H4 (cell line): Measurements from ENCODE around the gene RPUSD1. TPM values are rescaled to one million over a fixed set of nuclear protein-coding genes. Genes with fewer than 3 reads are reported as not detected.
"Not testable (repeated sequence)": the region's sequence is repeated elsewhere in the genome, so short reads cannot be mapped to it uniquely, and the experiment has no call there.

ENCODE experiments used
- DNase-seq: peaks from one replicate; pipeline ENCODE4 v3.0.0-alpha.2; 2015; ENCODE audit warnings: low spot score
- total RNA-seq: library from RNA; depleted of rRNA; stranded (reverse); fragments of >200 nt; shearing (Covaris generic); gene quantifications from 2 replicates; pipeline ENCODE4 v1.2.3, GENCODE V29; 2014; rRNA removed

Gene RPUSD1
- total RNA-seq, 1 experiment from 2014 or later = 18.6 TPM

DNA sequence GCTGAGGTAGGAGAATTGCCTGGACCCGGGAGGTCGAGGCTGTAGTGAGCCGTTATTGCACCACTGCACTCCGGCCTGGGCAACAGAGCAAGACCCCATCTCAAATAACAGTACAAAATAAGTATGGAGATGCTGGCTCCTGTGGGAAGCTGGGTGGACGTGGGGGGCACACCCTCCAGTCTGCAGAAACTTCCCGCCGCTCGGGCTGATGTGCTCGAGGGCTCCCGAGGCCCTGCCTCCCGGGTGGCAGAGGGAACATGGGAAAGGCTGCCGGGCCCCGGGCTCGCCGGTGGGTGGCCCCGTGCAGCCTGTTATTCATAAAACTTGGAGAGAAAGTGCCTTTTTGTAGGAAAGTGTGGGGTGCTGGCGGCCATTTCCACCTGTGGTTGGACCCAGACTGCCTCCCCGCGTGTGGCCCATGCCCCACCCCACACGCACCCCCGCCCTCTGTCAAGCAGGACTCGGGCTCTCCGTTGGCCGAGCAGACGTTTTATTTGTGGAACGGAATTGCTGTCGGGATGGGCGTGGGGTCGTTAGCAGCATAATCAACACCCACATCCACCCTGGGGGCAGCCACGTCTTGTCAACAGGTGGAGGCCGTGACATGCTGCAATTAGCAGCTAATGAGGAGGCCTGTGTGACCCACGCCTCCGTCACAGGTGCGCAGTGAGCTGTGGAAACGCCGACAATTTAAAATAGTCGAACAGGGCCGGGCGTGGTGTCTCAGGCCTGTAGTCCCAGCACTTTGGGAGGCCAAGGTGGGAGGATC lies 40.0 kb downstream of the RPUSD1 start:
- no peak for DNase-seq

GRCh38 chr16:746637-747036 lies 41.5 kb downstream of the RPUSD1 start:
- no peak for DNase-seq

DNA sequence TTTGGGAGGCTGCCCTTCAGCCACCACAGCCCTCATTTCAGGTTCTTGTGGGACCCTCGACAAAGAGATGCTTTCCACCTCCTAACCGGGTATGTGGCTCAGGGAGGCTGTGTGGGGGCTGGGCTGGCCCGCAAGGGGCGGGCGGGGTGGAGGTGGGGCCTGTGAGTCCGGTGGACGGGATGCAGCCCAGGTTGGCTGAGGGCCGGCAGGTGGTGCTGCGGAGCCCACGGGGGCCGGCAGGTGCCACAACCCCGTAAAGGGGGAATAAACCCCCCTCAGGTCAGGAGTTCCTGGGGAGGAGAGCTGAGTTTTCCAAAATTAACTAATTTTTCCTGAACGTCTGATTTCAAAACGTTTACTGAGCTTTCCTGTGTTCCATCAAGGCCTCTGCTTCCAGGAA lies 42.4 kb downstream of the RPUSD1 start:
- no peak for DNase-seq

GRCh38 chr16:743794-744500 lies 44.2 kb downstream of the RPUSD1 start:
- DNase-seq = no peak

DNA sequence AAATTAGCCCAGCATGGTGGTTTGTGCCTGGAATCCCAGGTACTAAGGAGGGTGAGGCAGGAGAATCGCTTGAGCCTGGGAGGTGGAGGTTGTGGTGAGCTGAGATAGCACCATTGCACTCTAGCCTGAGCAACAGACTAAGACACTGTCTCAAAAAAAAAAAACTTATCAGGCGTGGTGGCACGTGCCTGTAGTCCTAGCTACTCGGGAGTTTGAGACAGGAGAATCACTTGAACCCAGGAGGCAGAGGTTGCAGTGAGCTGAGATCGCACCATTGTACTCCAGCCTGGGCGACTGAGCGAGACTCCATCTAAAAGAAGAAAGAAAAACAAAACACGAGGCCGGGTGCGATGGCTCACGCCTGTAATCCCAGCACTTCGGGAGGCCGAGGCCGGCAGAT lies 45.3 kb downstream of the RPUSD1 start:
- DNase-seq = not testable (repeated sequence)

DNA sequence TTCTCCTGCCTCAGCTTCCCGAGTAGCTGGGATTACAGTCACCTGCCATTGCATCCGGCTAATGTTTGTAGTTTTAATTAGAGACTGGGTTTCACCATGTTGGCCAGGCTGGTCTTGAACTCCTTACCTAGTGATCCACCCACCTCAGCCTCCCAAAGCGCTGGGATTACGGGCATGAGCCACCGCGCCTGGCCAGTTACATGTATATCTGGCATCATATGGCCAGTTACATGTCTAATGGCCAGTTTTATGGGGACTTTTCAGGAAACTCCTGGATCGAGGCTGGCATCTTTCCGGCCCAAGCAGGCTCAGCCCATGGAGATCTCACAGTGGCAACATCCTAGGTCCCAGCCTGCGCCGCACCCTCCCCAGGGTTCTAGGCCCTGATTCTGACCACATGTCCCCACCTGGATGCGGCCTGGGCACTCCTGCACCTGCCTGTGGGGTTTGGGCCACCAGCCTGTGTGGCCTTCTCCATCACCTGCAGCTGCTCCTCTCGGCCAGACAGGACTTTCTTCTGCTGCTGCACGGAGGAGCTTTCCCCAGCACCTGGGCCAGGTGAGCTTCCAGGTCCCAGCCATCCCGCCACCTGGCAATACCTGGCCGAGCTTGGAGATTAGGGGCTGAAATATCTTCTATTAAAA lies 46.1 kb downstream of the RPUSD1 start:
- DNase-seq = no peak

DNA sequence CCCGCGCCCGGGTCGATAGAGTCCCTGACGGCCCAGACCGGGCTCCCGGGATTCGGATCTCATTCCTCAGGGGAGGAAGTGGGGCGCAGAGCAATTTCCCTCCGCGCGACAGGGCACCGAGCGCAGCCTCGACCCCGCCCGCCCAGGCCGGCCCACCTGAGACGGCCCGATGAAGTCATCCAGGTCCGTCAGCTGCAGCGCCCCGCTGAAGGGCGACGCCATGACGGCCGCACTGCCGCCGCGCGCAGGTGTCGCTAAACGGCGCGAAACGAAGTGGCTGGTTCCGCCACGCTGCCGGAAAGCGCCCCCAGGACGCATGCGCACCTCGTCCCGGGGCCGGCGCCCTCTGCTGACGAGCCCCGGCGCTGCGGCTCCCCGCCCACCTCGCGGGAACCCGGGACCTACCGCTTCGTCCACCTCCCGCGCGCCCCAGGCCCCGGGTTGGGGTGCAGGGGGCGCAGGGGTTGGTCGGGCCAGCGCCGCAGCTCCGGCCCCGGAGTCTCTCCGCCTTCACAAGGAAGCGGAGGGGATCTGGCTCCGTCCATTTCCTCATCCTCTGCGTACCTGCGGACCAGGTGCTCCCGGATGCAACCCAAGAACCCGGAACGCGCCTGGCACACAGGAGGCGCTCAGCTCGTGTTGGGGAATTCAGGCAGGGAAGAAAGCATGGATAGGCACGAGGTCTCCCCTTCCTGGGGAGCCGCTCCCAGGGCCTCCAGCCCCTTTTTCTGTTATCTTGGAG lies 47.2 kb downstream of the RPUSD1 start, which contains the start of gene CIAO3:
Gene CIAO3 (minus strand): TSS at position 234 of the 742 bp plus-strand sequence. CDS start 12 bp downstream, at position 222.
- DNase-seq = peak; percentile 80

- DNase-seq = no peak
Measured at GRCh38 chr16:740459-740763, 47.8 kb downstream of the RPUSD1 start.

GRCh38 chr16:739560-740458 lies 48.4 kb downstream of the RPUSD1 start:
- no peak for DNase-seq

DNA sequence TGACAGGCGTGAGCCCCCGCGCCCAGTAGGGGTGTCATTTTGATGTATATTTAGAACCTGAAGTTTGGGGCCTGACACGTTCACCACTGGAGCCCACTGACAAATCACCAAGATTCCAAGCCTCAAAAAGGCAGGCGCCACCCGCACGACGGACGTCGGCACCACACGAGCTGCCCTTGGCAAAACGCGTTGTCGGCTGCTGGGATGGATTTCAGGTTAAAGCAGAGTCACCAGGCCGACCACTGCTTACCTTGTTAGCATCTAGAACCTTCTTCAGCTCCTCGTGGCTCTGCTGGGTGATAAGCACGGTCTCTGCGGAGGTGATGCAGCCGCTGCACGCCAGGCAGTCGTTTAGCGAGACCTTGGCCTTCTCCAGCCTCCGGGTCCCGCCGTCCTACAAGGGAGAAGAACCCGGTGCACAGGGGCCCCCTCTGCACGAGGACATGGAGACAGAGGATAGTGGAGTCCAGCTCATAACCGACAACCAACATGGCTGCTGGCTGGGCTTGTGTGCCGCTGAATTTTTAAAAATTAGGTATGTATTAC lies 51.2 kb downstream of the RPUSD1 start:
- no peak for DNase-seq

GRCh38 chr16:735982-736453 lies 52.2 kb downstream of the RPUSD1 start:
- DNase-seq = no peak

DNA sequence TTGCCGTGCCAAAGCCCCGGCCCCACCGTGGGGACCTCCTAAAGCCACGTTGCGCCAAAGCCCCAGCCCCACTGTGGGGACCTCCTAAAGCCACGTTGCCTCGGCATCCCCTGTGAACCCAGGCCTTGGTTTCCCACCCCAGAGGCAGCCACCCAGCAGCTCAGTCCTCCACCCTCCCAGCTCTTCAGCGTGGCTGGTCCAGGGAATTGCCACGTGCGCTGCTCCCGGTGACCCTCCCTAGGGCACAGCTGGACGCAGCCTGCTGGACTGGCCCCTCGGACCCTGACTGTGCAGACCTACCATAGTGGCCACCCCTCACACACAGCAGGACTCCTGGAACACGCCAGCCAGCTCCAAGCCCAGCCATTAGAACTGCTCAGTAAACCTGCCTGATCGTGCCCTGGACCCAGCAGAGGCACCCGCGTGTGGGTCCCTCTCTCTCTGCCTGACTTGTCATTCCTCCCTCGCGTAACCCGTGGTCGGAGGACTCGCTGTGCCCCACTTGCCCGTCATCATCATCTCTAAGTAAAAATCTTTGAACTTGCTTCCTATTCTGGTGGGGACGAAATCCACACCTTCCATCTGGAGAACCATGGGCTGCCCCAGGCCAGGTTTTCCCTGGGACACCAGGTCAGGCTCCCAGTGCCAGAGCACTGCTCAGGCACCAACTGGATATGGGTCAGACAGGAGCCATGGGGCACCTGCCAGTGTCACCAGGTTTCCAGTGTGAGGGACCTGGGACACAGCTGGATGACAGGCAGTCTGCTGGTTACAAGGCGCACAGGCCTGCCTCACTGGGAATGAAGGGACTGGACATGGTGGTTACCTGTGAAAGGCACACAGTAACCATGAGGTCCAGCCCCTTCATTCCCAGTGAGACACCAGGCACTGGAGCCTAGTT lies 53.0 kb downstream of the RPUSD1 start:
- DNase-seq = no peak

Other genes with a start within 250 kb of the RPUSD1 start
- gene PRR35, start 228.0 kb downstream of the RPUSD1 start, total RNA-seq = not detected in 2 replicates
- 0.06 and 0.43 TPM in 2 replicates for gene NHLRC4, start 221.4 kb downstream of the RPUSD1 start, total RNA-seq
- 7.6 and 7.7 TPM in 2 replicates for gene PIGQ, start 218.4 kb downstream of the RPUSD1 start, total RNA-seq
- 4.4 and 5.1 TPM in 2 replicates for gene RAB40C, start 198.3 kb downstream of the RPUSD1 start, total RNA-seq
- not detected in 2 replicates for gene WFIKKN1, start 157.4 kb downstream of the RPUSD1 start, total RNA-seq
- gene METTL26, start 152.1 kb downstream of the RPUSD1 start, total RNA-seq = 85.7 and 112 TPM in 2 replicates
- gene MCRIP2, start 146.6 kb downstream of the RPUSD1 start, total RNA-seq = 11.9 and 14.5 TPM in 2 replicates
- 2.5 and 4.8 TPM in 2 replicates for gene WDR90, start 139.0 kb downstream of the RPUSD1 start, total RNA-seq
- 6.5 and 32.0 TPM in 2 replicates for gene RHOT2, start 120.2 kb downstream of the RPUSD1 start, total RNA-seq
- gene RHBDL1, start 112.7 kb downstream of the RPUSD1 start, total RNA-seq = 0.31 and 3.8 TPM in 2 replicates
- gene STUB1, start 108.0 kb downstream of the RPUSD1 start, total RNA-seq = 102 and 123 TPM in 2 replicates
- 11.3 and 18.1 TPM in 2 replicates for gene JMJD8, start 104.0 kb downstream of the RPUSD1 start, total RNA-seq
- 0.86 and 0.99 TPM in 2 replicates for gene WDR24, start 98.0 kb downstream of the RPUSD1 start, total RNA-seq
- 1.0 and 2.2 TPM in 2 replicates for gene FBXL16, start 82.6 kb downstream of the RPUSD1 start, total RNA-seq
- gene METRN, start 73.3 kb downstream of the RPUSD1 start, total RNA-seq = 21.4 and 58.1 TPM in 2 replicates
- gene ANTKMT, start 67.2 kb downstream of the RPUSD1 start, total RNA-seq = 10.9 and 22.8 TPM in 2 replicates
- 0.23 TPM in 1 of 2 replicates, not detected in the other for gene CCDC78, start 61.9 kb downstream of the RPUSD1 start, total RNA-seq
- gene HAGHL, start 61.3 kb downstream of the RPUSD1 start, total RNA-seq = 4.1 and 14.5 TPM in 2 replicates
- 15.0 and 18.5 TPM in 2 replicates for gene CIAO3, start 47.4 kb downstream of the RPUSD1 start, total RNA-seq
- gene MSLN, start 27.6 kb downstream of the RPUSD1 start, total RNA-seq = not detected in 2 replicates
- gene CHTF18, start 239 bp upstream of the RPUSD1 start, total RNA-seq = 6.1 and 7.9 TPM in 2 replicates
- gene GNG13, start 12.4 kb upstream of the RPUSD1 start, total RNA-seq = not detected in 2 replicates
- 31.1 and 39.9 TPM in 2 replicates for gene LMF1, start 182.6 kb upstream of the RPUSD1 start, total RNA-seq
- gene SOX8, start 193.4 kb upstream of the RPUSD1 start, total RNA-seq = 0.12 and 0.35 TPM in 2 replicates